GOT3 (cell line): ENCODE measurements around the gene WNK4.
A peak's percentile ranks its signal among the peaks of the same experiment; 100 is the strongest.
"Not testable (repeated sequence)": the region's sequence is repeated elsewhere in the genome, so short reads cannot be mapped to it uniquely, and the experiment has no call there.

Source experiments
- DNase-seq: peaks from one replicate; lab custom pipeline; 2025; ENCODE audit warnings: mixed read lengths; lab: John Stamatoyannopoulos, UW

The WNK4 gene

DNA sequence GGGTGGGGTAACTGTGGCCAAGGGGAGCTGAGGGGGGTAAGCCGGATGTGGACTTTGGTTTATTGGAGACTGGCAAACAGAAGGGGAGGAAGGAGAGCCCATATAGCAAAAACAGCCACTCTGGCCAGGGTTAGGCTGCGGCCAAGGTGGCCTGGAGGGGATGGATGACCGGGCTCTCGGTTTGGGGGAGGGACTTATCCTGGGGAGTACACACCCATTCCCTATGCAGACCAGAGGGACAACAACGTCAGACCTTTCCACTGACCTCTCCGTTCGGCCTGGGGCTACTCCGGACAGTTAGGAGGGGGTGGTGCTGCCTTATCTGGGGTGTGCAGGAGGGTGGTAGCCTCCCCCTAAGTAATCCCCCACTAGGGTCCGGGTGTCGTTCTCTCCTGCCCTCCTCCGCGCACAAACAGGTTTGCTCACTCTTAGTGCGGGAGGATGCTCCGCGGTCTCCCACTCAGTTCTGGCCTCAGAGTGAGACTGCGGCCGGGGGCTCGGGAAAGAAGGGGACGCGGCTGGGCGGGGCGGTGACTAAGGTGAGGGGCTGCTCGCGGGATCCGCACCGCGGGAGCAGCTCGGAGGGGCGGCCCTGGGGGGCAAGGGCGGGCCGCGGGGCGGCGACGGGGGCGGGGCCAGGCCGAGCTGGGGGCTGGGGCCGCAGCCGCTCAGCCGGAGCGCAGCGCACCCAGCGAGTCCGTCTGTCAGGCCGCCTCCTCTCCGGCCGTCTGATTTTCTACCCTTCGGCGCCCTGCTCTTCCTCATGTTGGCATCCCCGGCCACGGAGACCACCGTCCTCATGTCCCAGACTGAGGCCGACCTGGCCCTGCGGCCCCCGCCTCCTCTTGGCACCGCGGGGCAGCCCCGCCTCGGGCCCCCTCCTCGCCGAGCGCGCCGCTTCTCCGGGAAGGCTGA, at the start of gene WNK4:
Gene WNK4, plus strand, starts transcription at position 675 of the 915 bp plus-strand sequence. Its CDS starts 89 bp downstream, at position 764.
- no peak for DNase-seq

DNA sequence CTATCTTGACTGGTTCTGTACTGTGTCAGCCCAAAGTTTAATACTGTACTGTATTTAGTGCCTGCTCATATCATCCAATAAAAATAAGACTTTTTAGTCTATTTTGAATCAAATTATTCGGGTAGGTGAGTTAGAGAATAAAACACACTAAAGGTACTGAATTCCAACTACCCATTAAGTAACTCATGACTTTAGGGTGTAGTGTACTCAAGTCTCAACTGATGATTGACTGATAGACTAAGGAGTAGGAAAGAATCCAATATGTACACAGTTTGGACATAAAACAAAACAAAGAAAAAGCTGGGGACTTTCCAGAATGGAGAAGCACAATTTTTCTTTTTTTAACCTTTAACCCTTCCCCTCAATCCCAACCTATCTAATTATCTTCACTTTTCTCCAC, 39.7 kb upstream of the WNK4 start:
- no peak for DNase-seq

GRCh38 chr17:42742916-42743315, 37.5 kb upstream of the WNK4 start:
- not testable (repeated sequence) for DNase-seq

- no peak for DNase-seq
Measured at GRCh38 chr17:42743595-42744282, 36.7 kb upstream of the WNK4 start.

- peak; percentile 59 for DNase-seq
Measured at GRCh38 chr17:42744283-42744805, 36.1 kb upstream of the WNK4 start.

GRCh38 chr17:42744806-42745617, 35.4 kb upstream of the WNK4 start, which contains the start of gene EZH1:
TSS of gene EZH1 (minus strand) at chr17:42745040. CDS start at chr17:42728941, 16,099 bp downstream.
- peak; percentile 72 for DNase-seq

- DNase-seq: no peak
Measured at GRCh38 chr17:42748202-42748907, 32.1 kb upstream of the WNK4 start.

DNA sequence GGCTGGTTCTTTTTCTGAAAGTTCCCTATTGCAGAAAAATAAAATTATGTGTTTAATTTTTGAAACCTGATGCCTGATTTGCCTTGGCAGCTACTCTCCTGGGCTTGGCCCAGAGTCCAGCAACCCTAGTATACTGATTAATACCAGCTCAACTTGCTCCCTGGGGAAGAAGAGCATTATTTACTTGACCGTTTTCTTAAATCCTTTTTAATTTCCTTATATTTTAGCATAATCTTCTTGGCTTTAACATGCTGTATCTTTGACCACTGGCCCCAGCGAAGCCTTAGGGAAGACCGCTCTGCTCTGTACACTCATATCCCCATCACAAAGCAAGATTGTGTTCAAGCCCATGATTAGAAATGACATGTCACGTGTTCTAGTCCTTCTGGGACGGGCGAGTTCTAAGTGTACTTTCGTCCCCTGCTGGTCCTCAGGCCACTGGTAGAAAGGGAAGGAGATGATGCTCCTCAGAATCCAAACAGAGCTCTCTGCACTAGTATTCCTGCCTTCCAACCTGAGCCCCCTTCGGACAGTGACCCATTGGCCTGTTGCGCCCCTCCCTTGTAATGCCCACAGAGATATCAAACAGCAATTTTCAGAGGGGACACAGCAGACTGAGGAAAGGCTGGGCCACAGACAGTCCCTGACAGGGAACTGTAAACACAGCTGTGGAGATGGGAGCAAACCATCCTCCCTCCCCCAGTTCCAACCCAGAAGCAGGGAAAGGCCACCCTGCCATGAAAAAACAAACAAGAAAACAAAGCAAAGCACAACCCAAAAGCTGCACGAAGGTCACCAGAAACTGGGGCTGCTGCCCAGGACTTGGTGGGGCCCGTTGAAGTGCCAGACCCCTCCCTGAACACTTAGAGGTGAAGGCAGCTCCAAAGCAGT, 31.3 kb upstream of the WNK4 start:
- no peak for DNase-seq

DNA sequence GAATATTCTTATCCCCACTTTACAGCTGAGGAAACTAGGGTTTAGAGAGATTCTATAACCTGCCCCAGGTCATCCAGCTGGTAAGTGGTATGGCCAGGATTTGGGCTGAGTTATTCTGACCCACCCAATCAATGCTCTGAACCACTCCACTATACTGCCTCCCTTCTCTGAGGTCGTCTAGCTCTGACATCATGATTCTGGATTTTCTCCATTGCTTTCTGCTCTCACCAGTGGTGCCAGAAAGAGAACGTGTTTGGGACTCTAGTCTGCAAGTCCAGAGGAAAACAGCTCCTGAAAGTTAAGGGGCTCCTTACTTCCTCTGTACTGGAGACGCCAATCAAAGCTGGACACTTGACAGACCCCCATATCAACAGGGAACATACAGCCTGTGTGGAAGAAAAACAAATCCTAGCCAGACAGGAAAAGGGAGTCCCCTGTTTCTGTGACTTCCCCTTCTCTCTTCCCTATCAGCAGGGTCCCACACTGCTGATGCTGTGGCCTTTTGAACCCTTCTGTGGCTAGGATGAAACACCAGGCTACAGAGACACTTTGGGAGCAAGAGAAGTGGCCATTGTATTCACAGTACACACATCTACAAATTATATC, 29.6 kb upstream of the WNK4 start:
- DNase-seq: no peak

- DNase-seq: no peak
Measured at GRCh38 chr17:42751628-42752027, 28.8 kb upstream of the WNK4 start.

GRCh38 chr17:42754782-42755181, 25.6 kb upstream of the WNK4 start:
- no peak for DNase-seq

DNA sequence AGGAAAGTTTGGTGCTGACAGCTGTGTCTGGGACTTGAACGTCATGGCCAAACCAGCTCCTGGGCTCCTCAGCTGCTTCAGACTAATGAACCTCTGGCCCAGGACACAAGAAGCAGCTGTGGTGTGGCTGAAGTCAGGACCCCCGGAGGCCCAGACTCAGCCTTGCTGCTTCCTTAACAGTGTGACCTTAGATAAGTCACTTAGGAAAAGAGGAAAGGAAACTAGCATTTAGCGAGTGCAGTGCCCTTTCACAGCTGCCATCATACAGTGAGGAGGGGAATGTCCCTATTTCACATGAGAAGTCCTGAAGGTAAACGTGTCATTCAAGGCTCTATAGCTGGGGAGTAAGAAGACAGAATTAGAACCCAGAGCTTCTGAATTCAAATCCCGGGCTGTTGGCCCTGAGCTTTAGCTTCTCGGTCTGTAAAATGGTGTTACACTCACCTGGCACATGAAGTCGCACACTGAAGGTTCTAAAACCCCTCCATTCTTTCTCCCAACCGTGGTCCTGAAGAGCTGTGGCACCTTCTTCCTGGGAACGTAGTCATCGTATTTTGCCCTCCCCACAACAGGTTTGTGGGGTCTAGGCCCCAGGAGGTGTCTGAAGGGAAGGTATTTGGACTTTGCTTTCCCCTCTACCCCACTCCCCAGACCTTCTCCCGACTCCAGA, 20.3 kb upstream of the WNK4 start:
- no peak for DNase-seq

DNA sequence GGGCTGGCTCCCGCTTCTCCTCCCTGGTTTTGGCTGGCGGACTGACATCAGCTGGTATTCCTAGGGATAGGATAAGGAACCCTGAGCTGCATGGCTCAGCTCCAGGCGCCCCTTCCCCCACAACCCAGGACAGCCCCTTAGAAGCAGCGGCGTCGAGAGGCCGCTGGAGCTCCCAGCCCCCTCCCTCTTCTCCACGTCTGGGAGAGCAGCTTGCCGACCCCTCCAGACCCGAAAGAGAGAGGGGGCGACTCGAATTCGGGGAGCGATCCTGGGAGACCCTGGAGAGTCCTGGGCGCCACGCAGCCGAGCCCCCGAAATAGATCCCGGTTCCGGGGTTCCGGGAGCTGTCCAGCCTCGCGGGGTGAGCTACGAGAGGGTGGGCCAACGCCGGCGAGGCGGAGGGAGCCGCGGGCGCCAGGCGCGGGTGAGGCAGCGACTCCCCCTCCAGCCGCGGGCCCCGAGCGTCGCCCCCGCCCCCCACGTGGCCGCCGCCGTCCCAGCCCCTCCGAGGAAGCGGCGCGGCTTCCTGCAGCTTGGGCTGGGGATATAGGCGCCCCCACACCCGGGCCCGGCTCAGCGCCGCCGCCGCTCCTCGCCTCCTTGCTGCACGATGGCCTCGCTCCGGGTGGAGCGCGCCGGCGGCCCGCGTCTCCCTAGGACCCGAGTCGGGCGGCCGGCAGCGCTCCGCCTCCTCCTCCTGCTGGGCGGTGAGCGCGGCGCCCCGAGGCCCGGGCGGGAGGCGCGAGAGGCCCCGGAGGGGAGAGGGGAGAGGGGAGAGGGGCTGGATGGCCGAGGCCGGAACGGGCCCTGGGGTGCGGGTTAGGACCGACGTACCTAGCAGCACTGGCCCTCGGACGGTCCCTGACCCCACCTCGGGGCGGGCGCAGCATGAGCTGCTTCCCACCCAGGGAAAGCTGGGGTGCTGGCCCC, 19.5 kb upstream of the WNK4 start, which contains the start of gene RAMP2:
Gene RAMP2, plus strand, starts transcription at position 576 of the 930 bp plus-strand sequence. Its CDS starts 35 bp downstream, at position 611.
- DNase-seq: no peak

GRCh38 chr17:42761638-42762037, 18.8 kb upstream of the WNK4 start:
- no peak for DNase-seq

DNA sequence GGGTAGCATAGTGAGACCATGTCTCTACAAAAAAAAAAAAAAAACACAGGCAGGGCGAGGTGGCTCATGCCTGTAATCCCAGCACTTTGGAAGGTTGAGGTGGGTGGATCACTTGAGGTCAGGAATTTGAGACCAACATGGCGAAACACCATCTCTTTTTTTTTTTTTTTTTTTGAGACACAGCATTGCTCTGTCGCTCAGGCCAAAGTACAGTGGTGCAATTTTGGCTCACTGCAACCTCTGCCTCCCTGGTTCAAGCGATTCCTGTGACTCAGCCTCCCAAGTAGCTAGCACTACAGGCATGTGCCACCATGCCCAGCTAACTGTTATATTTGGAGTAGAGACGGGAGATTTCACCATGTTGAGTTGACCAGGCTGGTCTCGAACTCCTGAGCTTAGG, 14.3 kb upstream of the WNK4 start:
- DNase-seq: no peak

- no peak for DNase-seq
Measured at GRCh38 chr17:42767512-42767911, 12.9 kb upstream of the WNK4 start.

DNA sequence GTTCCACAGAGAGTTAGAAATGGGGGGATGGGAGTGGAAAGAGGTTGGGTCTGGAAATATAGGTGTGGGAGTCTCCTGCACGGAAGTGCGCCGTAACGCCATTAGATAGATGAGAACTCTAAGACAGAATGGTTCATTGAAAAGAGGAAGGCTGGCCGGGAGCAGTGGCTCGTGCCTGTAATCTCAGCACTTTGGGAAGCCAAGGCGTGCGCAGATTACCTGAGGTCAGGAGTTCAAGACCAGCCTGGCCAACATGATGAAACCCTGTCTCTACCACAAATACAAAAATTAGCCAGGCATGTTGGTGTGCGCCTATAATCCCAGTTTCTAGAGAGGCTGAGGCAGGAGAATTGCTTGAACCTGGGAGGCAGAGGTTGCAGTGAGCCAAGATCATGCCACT, 12.4 kb upstream of the WNK4 start:
- not testable (repeated sequence) for DNase-seq

DNA sequence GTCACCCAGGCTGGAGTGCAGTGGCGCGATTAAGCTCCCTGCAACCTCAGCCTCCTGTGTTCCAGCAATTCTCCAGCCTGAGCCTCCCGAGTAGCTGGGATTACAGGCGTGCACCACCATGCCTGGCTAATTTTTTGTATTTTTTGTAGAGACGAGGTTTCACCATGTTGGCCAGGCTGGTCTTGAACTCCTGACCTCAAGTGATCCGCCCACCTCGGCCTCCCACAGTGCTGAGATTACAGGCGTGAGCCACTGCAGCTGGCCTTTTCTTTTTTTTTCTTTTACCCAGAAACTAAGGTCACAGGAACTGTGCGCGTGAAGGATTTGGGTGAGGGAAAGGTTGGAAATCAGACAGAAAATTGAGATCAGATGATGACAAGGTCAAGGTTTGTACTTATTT, 10.4 kb upstream of the WNK4 start:
- not testable (repeated sequence) for DNase-seq
